ENCODE data around the gene REELD1.

Gene REELD1

DNA sequence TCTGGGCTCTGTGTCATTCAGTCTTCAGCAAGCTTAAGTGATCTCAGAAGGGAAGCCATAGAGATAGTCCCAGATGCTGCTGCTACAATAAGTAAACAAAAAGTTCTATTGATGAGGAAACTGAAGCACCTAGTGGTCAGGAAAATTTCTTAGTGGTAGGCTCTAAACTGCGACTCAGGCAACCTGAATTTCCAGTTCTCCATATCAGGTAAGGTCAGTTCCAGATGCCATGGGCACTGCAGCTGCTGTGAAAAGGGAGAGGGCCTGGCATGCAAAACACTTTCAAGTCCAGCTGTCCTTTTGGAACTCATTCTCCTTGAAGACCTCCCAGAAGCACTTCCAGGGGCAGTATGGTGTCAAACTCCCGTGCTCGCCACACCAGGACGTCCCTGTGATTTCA is 46.2 kb downstream of the REELD1 start:
- H3K4me3 ChIP-seq (ENCODE audit: low read depth in 1 of 2, low read length in 1 of 2), result no peak overlapping the region
- H3K36me3 ChIP-seq, result no peaks in the 10 kb centered on the region
- no peak overlapping the region for H3K27ac ChIP-seq
- H3K9me3 ChIP-seq, result no peaks in the 10 kb centered on the region
- no peaks in the 10 kb centered on the region for H3K27me3 ChIP-seq
- H3K4me1 ChIP-seq (ENCODE audit: control insufficient read depth in 1 of 2, insufficient read depth in 1 of 2, low read depth in 1 of 2, low read length in 1 of 2), result no peaks in the 10 kb centered on the region
- TF ChIP-seq, protein P1, sequence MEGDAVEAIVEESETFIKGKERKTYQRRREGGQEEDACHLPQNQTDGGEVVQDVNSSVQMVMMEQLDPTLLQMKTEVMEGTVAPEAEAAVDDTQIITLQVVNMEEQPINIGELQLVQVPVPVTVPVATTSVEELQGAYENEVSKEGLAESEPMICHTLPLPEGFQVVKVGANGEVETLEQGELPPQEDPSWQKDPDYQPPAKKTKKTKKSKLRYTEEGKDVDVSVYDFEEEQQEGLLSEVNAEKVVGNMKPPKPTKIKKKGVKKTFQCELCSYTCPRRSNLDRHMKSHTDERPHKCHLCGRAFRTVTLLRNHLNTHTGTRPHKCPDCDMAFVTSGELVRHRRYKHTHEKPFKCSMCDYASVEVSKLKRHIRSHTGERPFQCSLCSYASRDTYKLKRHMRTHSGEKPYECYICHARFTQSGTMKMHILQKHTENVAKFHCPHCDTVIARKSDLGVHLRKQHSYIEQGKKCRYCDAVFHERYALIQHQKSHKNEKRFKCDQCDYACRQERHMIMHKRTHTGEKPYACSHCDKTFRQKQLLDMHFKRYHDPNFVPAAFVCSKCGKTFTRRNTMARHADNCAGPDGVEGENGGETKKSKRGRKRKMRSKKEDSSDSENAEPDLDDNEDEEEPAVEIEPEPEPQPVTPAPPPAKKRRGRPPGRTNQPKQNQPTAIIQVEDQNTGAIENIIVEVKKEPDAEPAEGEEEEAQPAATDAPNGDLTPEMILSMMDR (IDR thresholded peaks at IDR 0.05), result no peak

DNA sequence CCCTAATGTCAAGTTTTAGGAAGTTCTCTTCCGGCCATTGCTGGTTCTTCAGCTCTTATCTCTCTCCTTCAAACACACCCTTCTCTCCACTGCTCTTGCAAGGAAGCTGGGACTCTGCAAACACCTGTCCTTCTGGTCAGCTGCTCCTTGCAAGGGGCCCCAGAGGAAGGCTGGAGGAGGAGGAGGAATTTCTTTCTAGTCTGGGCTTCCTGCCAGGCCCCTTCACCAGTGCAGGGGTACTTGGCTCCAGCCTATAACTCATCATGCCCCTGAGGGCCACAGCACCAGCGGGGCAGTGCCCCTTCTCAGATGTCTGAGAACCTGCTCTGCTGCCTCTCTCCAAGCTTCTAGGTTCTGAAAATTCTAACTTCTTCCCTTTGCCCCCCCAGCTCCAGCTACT is 46.7 kb downstream of the REELD1 start:
- no peak overlapping the region for H3K27ac ChIP-seq
- no peaks in the 10 kb centered on the region for H3K4me1 ChIP-seq (ENCODE audit: control insufficient read depth in 1 of 2, insufficient read depth in 1 of 2, low read depth in 1 of 2, low read length in 1 of 2)
- H3K4me3 ChIP-seq (ENCODE audit: low read depth in 1 of 2, low read length in 1 of 2), result no peak overlapping the region
- no peaks in the 10 kb centered on the region for H3K27me3 ChIP-seq
- no peaks in the 10 kb centered on the region for H3K9me3 ChIP-seq
- no peaks in the 10 kb centered on the region for H3K36me3 ChIP-seq
- TF ChIP-seq, protein P1 (IDR thresholded peaks at IDR 0.05), result no peak

DNA sequence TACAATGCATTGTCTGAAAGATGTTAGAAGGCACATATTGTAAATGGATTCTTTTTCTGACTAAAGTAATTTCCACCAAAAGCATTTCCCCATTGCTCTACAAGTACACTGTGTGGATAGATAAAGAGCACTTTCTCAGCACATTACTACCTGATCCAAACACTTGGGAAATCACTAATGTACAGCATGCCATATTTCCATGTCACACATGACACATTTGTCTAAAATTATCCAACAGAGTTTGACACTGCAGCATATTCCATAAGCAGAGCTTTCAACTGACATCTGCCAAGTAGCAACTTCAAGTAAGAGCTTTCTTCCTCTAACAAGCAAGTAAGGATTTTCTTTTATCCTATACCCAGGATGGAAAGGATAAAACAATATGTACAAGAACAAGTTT is 49.5 kb downstream of the REELD1 start:
- H3K4me1 ChIP-seq (ENCODE audit: control insufficient read depth in 1 of 2, insufficient read depth in 1 of 2, low read depth in 1 of 2, low read length in 1 of 2), result no peaks in the 10 kb centered on the region
- no peaks in the 10 kb centered on the region for H3K27me3 ChIP-seq
- no peaks in the 10 kb centered on the region for H3K36me3 ChIP-seq
- no peak overlapping the region for H3K4me3 ChIP-seq (ENCODE audit: low read depth in 1 of 2, low read length in 1 of 2)
- H3K9me3 ChIP-seq, result no peaks in the 10 kb centered on the region
- TF ChIP-seq, protein P1 (IDR thresholded peaks at IDR 0.05), result no peak
- no peak overlapping the region for H3K27ac ChIP-seq

DNA sequence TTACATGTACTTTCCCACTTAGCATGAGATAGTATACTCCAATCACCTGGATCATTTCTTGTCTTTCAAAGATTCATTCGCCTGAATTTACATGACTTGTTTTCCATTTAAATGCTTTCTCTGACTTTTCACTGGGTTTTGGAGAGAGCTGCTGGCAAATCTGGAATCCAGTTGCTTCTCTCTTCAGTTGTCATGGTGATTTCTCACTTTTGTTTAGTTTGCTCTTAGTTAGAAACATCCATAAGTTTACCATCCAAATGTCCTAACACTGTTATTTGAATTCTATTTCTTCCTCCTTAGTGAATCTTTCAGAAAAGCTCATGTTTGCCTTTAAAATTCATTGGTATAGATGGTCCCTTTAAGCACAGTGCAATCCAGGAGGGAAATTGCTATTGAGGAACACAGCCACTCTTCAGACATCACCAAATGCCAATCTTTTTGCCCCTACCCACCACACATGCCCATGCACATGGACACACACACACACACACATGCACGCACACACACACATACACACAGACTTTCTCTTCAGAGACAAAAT is 51.7 kb downstream of the REELD1 start:
- TF ChIP-seq, protein P1 (IDR thresholded peaks at IDR 0.05), result no peak
- Histone ChIP-seq H3K9me3 (no peaks in the 10 kb centered on the region), H3K27me3 (no peaks in the 10 kb centered on the region), H3K36me3 (no peaks in the 10 kb centered on the region), H3K4me3 (ENCODE audit: low read depth in 1 of 2, low read length in 1 of 2) (no peak overlapping the region), H3K4me1 (ENCODE audit: control insufficient read depth in 1 of 2, insufficient read depth in 1 of 2, low read depth in 1 of 2, low read length in 1 of 2) (no peaks in the 10 kb centered on the region), H3K27ac (no peak overlapping the region)

DNA sequence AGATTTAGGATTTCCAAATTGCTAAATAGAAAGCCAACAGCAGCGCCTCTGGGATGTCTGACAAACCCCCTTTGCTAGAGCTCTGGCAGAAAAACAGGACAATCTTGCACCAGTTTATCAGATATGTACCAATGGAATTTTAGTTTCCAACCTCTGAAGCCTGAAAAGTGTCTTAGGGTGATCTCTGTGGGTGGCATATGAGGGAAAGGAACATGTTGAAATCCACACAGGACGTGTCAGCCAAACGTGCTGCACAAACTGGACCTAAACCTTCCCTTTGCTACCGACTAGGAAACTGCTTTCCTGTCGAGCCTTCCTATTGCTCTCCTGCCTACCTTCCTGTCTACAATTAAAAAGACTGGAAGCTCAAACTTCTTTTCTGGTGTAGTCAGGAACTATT is 53.5 kb downstream of the REELD1 start:
- H3K27me3 ChIP-seq, result no peaks in the 10 kb centered on the region
- no peaks in the 10 kb centered on the region for H3K4me1 ChIP-seq (ENCODE audit: control insufficient read depth in 1 of 2, insufficient read depth in 1 of 2, low read depth in 1 of 2, low read length in 1 of 2)
- no peak overlapping the region for H3K27ac ChIP-seq
- TF ChIP-seq, protein P1 (IDR thresholded peaks at IDR 0.05), result no peak
- no peak overlapping the region for H3K4me3 ChIP-seq (ENCODE audit: low read depth in 1 of 2, low read length in 1 of 2)
- H3K9me3 ChIP-seq, result no peaks in the 10 kb centered on the region
- no peaks in the 10 kb centered on the region for H3K36me3 ChIP-seq

DNA sequence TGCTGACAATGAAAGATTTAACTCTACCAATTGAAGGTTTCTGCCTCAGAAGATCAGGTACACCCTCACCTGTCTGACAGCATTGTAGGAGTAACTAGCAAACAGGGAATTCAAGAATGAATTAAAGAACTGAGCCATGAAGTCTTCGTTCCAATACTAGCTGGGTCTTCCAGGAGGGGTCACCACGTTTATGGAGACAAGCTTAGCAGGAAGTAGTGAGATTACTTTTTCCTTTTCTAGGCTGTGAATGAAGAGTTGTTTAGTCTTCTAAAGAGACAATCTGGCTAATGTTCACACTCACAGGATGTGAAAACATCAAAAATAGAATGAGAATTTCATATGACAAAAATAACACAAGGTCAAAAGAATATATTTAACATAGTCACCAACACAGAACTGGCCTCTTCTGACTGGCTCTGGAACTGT is 54.9 kb downstream of the REELD1 start:
- Histone ChIP-seq H3K36me3 (no peaks in the 10 kb centered on the region), H3K4me1 (ENCODE audit: control insufficient read depth in 1 of 2, insufficient read depth in 1 of 2, low read depth in 1 of 2, low read length in 1 of 2) (no peaks in the 10 kb centered on the region), H3K27me3 (no peaks in the 10 kb centered on the region), H3K4me3 (ENCODE audit: low read depth in 1 of 2, low read length in 1 of 2) (no peak overlapping the region), H3K9me3 (no peaks in the 10 kb centered on the region), H3K27ac (no peak overlapping the region)
- TF ChIP-seq, protein P1 (IDR thresholded peaks at IDR 0.05), result no peak
